ENCODE measurements around the gene ZNF451.

Gene ZNF451

DNA sequence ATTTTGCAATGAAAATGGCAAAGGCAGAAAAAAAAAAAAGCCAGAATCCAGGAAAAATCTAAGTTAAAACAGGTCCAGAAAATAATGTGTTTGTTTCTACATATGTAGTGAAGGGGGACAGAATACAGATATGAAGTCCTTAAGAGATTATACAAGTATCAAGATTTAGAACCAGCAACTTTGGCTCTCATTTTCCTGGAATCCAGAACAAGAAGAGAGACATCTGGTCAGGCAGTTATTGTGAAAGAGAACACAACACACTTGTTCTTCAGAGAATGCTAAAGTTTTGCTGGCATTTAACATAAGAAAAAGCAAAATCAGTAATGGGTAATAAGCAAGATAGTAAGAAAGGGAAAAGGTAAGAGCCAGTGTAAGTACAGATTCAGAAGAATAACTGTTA lies 103.2 kb downstream of the ZNF451 start:
- Histone ChIP-seq H3K27ac (no peak overlapping the region), H3K4me3 (ENCODE audit: low read depth, low read length) (no peak overlapping the region), H3K36me3 (peaks cover 39% of the 10 kb centered on the region), H3K9me3 (ENCODE audit: severe bottlenecking) (no peaks in the 10 kb centered on the region), H3K27me3 (ENCODE audit: insufficient read depth, low read depth, severe bottlenecking) (no peaks in the 10 kb centered on the region)
- DNase-seq: no peak
- TF ChIP-seq CTCF (IDR thresholded peaks at IDR 0.05; ENCODE audit: low read depth, low read length): no peak

DNA sequence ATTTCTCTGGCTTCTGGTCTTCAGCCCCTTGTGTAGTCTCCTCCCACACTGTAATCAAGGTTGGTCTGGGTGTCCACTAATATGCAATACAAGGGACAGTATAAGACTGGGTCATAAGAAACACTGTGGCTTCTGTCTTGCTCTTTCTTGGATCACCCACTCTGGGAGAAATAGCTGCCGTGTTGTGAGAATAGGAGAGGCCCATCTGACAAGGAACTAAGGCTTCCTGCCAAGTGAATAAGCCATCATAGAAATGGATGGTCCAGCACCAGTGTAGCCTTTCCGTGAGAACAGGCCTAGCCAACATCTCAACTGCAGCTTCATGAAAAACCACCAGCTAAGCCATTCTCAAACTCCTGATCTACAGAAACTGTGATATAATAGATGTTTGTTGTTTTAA lies 105.5 kb downstream of the ZNF451 start:
- H3K4me3 ChIP-seq (ENCODE audit: low read depth, low read length): no peak overlapping the region
- peaks cover 33% of the 10 kb centered on the region for H3K36me3 ChIP-seq
- DNase-seq: no peak
- no peak for TF ChIP-seq CTCF (IDR thresholded peaks at IDR 0.05; ENCODE audit: low read depth, low read length)
- no peak overlapping the region for H3K27ac ChIP-seq
- H3K27me3 ChIP-seq (ENCODE audit: insufficient read depth, low read depth, severe bottlenecking): no peaks in the 10 kb centered on the region
- H3K9me3 ChIP-seq (ENCODE audit: severe bottlenecking): no peaks in the 10 kb centered on the region

DNA sequence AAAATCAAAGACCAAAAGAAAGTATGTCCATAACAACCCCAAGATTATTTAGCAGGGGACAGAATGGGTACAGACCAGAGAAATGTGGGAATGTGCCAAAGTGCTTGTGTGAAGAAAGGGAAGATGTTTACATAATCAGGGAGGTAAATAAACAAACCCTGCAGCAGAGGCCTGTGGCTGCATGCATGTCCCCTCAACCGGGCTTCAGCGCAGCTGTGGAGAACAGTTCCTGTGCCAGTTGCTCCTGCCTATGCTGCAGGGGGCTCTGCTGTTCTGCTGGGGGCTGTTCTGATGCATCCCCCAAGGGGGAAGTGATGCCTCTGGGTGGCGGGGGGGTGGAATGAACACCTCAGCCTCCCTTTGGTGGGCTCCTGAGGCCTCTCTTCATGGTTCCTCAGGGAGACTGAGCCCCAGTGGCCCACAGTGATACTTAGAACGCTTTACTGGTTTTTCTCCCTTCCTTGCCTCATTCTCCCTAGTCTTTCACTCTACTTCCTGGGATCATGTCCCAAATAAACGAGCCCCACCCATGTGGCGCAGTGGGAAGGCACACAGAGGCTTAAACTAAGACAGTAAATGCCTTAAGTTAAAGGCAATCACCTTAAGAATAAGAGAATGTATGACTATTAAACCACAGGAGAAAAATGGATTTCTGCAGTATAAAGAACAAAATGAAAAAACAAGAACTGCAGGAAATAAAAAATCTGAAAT lies 109.1 kb downstream of the ZNF451 start:
- DNase-seq: no peak
- no peak for TF ChIP-seq CTCF (IDR thresholded peaks at IDR 0.05; ENCODE audit: low read depth, low read length)
- no peaks in the 10 kb centered on the region for H3K9me3 ChIP-seq (ENCODE audit: severe bottlenecking)
- H3K27ac ChIP-seq: no peak overlapping the region
- H3K4me3 ChIP-seq (ENCODE audit: low read depth, low read length): no peak overlapping the region
- no peaks in the 10 kb centered on the region for H3K27me3 ChIP-seq (ENCODE audit: insufficient read depth, low read depth, severe bottlenecking)
- peaks cover 3% of the 10 kb centered on the region; the same call in 1 of the 2 replicates for H3K36me3 ChIP-seq

DNA sequence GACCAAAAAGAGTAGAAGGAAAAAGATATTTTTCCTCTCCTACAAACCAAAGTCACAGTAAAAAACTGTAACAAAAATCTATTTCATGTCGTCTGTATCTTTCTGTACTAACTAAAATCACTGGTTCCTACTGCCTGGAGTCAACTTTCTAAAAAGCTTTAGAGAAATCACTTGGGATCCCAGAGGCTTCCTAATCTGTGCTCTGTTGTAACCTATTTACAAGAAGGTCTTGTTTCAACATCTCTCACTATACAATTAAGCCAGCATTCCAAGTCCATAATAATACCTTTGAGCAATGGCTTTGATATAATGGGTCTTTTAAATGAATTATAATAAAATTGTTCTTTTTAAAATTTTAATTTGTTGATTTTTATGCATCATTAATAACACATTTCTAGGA lies 111.7 kb downstream of the ZNF451 start:
- DNase-seq: no peak
- Histone ChIP-seq H3K27ac (no peak overlapping the region), H3K27me3 (ENCODE audit: insufficient read depth, low read depth, severe bottlenecking) (no peaks in the 10 kb centered on the region), H3K9me3 (ENCODE audit: severe bottlenecking) (no peaks in the 10 kb centered on the region), H3K36me3 (0 out of 2 replicates have a peak, but pooled peaks cover 3% of the 10 kb centered on the region), H3K4me3 (ENCODE audit: low read depth, low read length) (no peak overlapping the region)
- TF ChIP-seq CTCF (IDR thresholded peaks at IDR 0.05; ENCODE audit: low read depth, low read length): no peak

- H3K27ac ChIP-seq: no peak overlapping the region
- no peaks in the 10 kb centered on the region for H3K9me3 ChIP-seq (ENCODE audit: severe bottlenecking)
- DNase-seq: no peak
- H3K27me3 ChIP-seq (ENCODE audit: insufficient read depth, low read depth, severe bottlenecking): no peaks in the 10 kb centered on the region
- H3K36me3 ChIP-seq: no peaks in the 10 kb centered on the region
- no peak overlapping the region for H3K4me3 ChIP-seq (ENCODE audit: low read depth, low read length)
- TF ChIP-seq CTCF (IDR thresholded peaks at IDR 0.05; ENCODE audit: low read depth, low read length): no peak
These were observed 115.8 kb downstream of the ZNF451 start for GRCh38 chr6:57205550-57206328.

Data from WERI-Rb-1 (cell line).